HCT116 (cell line): ENCODE measurements around the gene LMCD1. TPM values are rescaled to one million over a fixed set of nuclear protein-coding genes. Genes with fewer than 3 reads are reported as not detected.

Experiments
- ATAC-seq: fragments of 200-7000 bp; cut with Tn5 transposase; 2 replicates; pipeline ENCODE4 v1.9.1; 2020; ENCODE audit warnings: mild to moderate bottlenecking, moderate library complexity
- BruUV-seq: library from RNA; stranded (reverse); fragments of 400-500 nt; replicated peaks from 2 replicates; lab custom pipeline; 2021; lab: Mats Ljungman, UMichigan
- CTCF ChIA-PET: fragments of 300-600 bp; sonication (Branson Sonifier 250); formaldehyde crosslinking; loops from one replicate; lab custom pipeline; 2021; ENCODE audit warnings: antibody characterized with exemption; lab: Charles Lee
- POLR2A ChIA-PET: fragments of 300-600, 350-600 bp; sonication (Branson Sonifier 250); formaldehyde crosslinking; loops from one replicate; lab custom pipeline; 2021; ENCODE audit warnings: antibody characterized with exemption; lab: Charles Lee
- RAD21 ChIA-PET, 2 experiments: fragments of 300-600 bp; sonication (Branson Sonifier 250); formaldehyde crosslinking; loops; one replicate each; lab custom pipeline; 2023; ENCODE audit warnings: low total read pairs in 2 of 2; ENCODE audit not compliant: uncharacterized antibody in 2 of 2, unreplicated experiment in 2 of 2, low non-redundant PET in 1 of 2; lab: Charles Lee
- DNase-seq: peaks from one replicate; pipeline ENCODE4 v3.0.0-alpha.2; 2010; ENCODE audit warnings: low read depth, low spot score
- H2AFZ ChIP-seq: fragments of 200-600 bp; shearing (Covaris generic), sonication (generic); 2 replicates; pipeline ENCODE4 v1.6.1; 2017; ENCODE audit warnings: low read depth, mixed run types, mixed read lengths, antibody characterized with exemption, low read length; ENCODE audit not compliant: poor library complexity, severe bottlenecking
- H3K27ac ChIP-seq: 2 replicates; pipeline ENCODE4 v1.5.1; 2012; ENCODE audit warnings: low read depth, low read length
- H3K27me3 ChIP-seq: fragments of 200-600 bp; sonication (generic); 2 replicates; pipeline ENCODE4 v1.6.1; 2016; ENCODE audit warnings: mixed run types, low read length, mixed read lengths; ENCODE audit not compliant: insufficient read depth
- H3K36me3 ChIP-seq, 2 experiments: fragments of 200-500 bp in 1 of 2; fragments of 200-600 bp in 1 of 2; sonication (Bioruptor generic) in 1 of 2; sonication (generic) in 1 of 2; 2 replicates each; pipeline versions ENCODE4 v1.5.1 to v1.6.1; 2014 to 2016; ENCODE audit warnings: low read length in 2 of 2, inconsistent platforms in 1 of 2, mixed read lengths in 1 of 2, mixed run types in 1 of 2; ENCODE audit not compliant: insufficient read depth in 2 of 2, control insufficient read depth in 1 of 2
- H3K4me1 ChIP-seq, 2 experiments: fragments of 200-600 bp in 1 of 2; sonication (generic) in 1 of 2; 2 replicates each; pipeline versions ENCODE4 v1.5.1 to v1.6.1; 2012 to 2017; ENCODE audit warnings: low read length in 2 of 2, inconsistent platforms in 1 of 2, mild to moderate bottlenecking in 1 of 2, mixed read lengths in 1 of 2, mixed run types in 1 of 2, moderate library complexity in 1 of 2; ENCODE audit not compliant: insufficient read depth in 2 of 2, control insufficient read depth in 1 of 2
- H3K4me2 ChIP-seq: fragments of 200-600 bp; sonication (generic); 2 replicates; pipeline ENCODE4 v1.6.1; 2017; ENCODE audit warnings: mixed run types, low read length, mixed read lengths
- H3K4me3 ChIP-seq, 2 experiments: fragments of 200-600 bp in 1 of 2; sonication (generic) in 1 of 2; replicated peaks in 1 of 2; 2 replicates each; pipeline ENCODE4 v1.5.1; 2011 to 2016; ENCODE audit warnings: low read length in 2 of 2, control low read depth in 1 of 2, low read depth in 1 of 2, mild to moderate bottlenecking in 1 of 2, mixed read lengths in 1 of 2, mixed run types in 1 of 2
- H3K79me2 ChIP-seq: fragments of 200-600 bp; sonication (generic); 2 replicates; pipeline ENCODE4 v1.6.1; 2017; ENCODE audit warnings: mild to moderate bottlenecking, mixed run types, low read length, moderate library complexity, mixed read lengths; ENCODE audit not compliant: insufficient read depth
- H3K9ac ChIP-seq: fragments of 200-600 bp; sonication (generic); 2 replicates; pipeline ENCODE4 v1.6.1; 2016; ENCODE audit warnings: low read length, mixed read lengths
- H3K9me2 ChIP-seq: fragments of 200-600 bp; sonication (generic), shearing (Covaris generic); 2 replicates; pipeline ENCODE4 v1.6.1; 2017; ENCODE audit warnings: mixed run types, mild to moderate bottlenecking, moderate library complexity; ENCODE audit not compliant: insufficient read depth
- H3K9me3 ChIP-seq, 2 experiments: fragments of 200-500 bp in 1 of 2; fragments of 200-600 bp in 1 of 2; sonication (Bioruptor generic) in 1 of 2; sonication (generic) in 1 of 2; 2 replicates each; pipeline ENCODE4 v1.6.1; 2014 to 2017; ENCODE audit warnings: low read length in 2 of 2, mixed read lengths in 2 of 2, inconsistent platforms in 1 of 2, low read depth in 1 of 2, mild to moderate bottlenecking in 1 of 2, mixed run types in 1 of 2, moderate library complexity in 1 of 2; ENCODE audit not compliant: control insufficient read depth in 1 of 2, insufficient read depth in 1 of 2
- H4K20me1 ChIP-seq: fragments of 200-600 bp; sonication (generic), shearing (Covaris generic); 2 replicates; pipeline ENCODE4 v1.6.1; 2017; ENCODE audit warnings: mixed run types, mild to moderate bottlenecking, moderate library complexity; ENCODE audit not compliant: insufficient read depth
- CBX3 ChIP-seq: IDR thresholded peaks from 2 replicates; pipeline ENCODE4 v1.6.1; 2012; ENCODE audit warnings: low read depth
- CEBPB ChIP-seq: IDR thresholded peaks from 2 replicates; pipeline ENCODE4 v1.6.1; 2012; ENCODE audit warnings: low read depth
- EGR1 ChIP-seq: IDR thresholded peaks from 2 replicates; pipeline ENCODE4 v1.6.1; 2012; ENCODE audit warnings: low read depth
- ELF1 ChIP-seq: IDR thresholded peaks from 2 replicates; pipeline ENCODE4 v1.6.1; 2012; ENCODE audit warnings: low read depth, borderline replicate concordance
- EZH2 ChIP-seq: fragments of 200-600 bp; sonication (generic); IDR thresholded peaks from 2 replicates; pipeline ENCODE4 v1.6.1; 2017; ENCODE audit warnings: antibody characterized with exemption, mixed run types
- EZH2phosphoT487 ChIP-seq: fragments of 200-600 bp; IDR thresholded peaks from 2 replicates; pipeline ENCODE4 v1.6.1; 2018; ENCODE audit warnings: antibody characterized with exemption, borderline replicate concordance
- JUND ChIP-seq: IDR thresholded peaks from 2 replicates; pipeline ENCODE4 v1.6.1; 2012
- MAX ChIP-seq: IDR thresholded peaks from 2 replicates; pipeline ENCODE4 v1.6.1; 2012
- POLR2A ChIP-seq: IDR thresholded peaks from 2 replicates; pipeline ENCODE4 v1.7.0; 2011; ENCODE audit warnings: borderline replicate concordance; ENCODE audit not compliant: insufficient read depth, insufficient read length; ENCODE audit errors: extremely low read depth
- REST ChIP-seq: IDR thresholded peaks from 2 replicates; pipeline ENCODE4 v1.6.1; 2012; ENCODE audit warnings: low read depth
- SP1 ChIP-seq: IDR thresholded peaks from 2 replicates; pipeline ENCODE4 v1.6.1; 2012; ENCODE audit warnings: low read depth
- SRF ChIP-seq: IDR thresholded peaks from 2 replicates; pipeline ENCODE4 v1.6.1; 2012; ENCODE audit warnings: low read depth
- YY1 ChIP-seq: IDR thresholded peaks from 2 replicates; pipeline ENCODE4 v1.6.1; 2011; ENCODE audit warnings: low read length, low read depth, moderate library complexity, mild to moderate bottlenecking; ENCODE audit not compliant: insufficient replicate concordance; ENCODE audit errors: extremely low read depth
- ZNF274 ChIP-seq: fragments of 200-500 bp; sonication (Bioruptor generic); IDR thresholded peaks from 2 replicates; pipeline ENCODE4 v1.6.1; 2014; ENCODE audit warnings: mild to moderate bottlenecking, low read depth, low read length, inconsistent platforms
- intact Hi-C: fragments of 100-400 bp; cut with micrococcal nuclease; formaldehyde crosslinking; loops from 2 replicates; pipeline ENCODE4 v1.10.0; 2022
- total RNA-seq: library from RNA; stranded (reverse); gene quantifications from one replicate; pipeline ENCODE4 v1.2.1, GENCODE V29; 2021; ENCODE audit not compliant: unreplicated experiment
- TF ChIP-seq, protein P1 (sequence below), 3 experiments: fragments of 200-600 bp in 1 of 3; sonication (generic) in 1 of 3; IDR thresholded peaks in 2 of 3; conservative IDR thresholded peaks in 1 of 3; 2 replicates each; pipeline ENCODE4 v1.5.1; 2012 to 2017; ENCODE audit warnings: low read depth in 2 of 3, low read length in 2 of 3, antibody characterized with exemption in 1 of 3, borderline replicate concordance in 1 of 3, control low read depth in 1 of 3, mild to moderate bottlenecking in 1 of 3, mixed read lengths in 1 of 3, mixed run types in 1 of 3, moderate library complexity in 1 of 3; ENCODE audit not compliant: insufficient read depth in 1 of 3
- TF ChIP-seq, protein P2 (sequence below): IDR thresholded peaks from 2 replicates; pipeline ENCODE4 v1.6.1; 2012

The LMCD1 gene
- total RNA-seq, 1 experiment from 2014 or later, result 4.6 TPM

DNA sequence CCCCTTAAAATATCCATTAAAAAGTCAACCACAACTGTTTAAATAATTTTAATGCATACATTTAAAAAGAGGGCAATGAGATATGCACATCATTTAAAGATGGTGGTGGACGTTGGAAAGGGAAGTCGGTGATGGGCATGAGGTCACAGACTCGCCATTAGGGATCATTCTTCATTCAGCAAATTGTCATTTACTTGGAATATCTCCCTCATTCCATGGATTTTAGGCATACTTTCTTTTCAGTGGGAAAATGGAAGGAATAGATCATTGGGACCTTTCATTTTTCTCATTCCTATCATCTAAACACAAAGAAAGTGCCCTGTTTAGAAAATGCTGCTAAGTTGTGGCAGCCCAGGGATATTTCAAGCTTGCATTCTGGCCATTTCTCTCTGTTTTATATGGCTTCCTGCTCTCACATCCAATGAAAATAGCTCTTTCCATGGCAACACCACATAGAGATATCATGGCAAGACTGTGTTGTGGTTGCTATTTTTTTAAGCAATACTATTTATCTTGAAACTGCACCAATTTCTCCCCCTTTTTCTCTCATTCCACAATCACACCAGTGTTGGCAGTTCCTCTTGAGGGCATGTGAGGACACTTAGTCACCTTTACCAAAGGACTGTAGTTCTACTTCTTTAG is 40.7 kb upstream of the LMCD1 start:
- H3K9me3 ChIP-seq, result no peaks in the 10 kb centered on the region
- ATAC-seq (no peak), DNase-seq (no peak)
- no peak overlapping the region for H3K27ac ChIP-seq
- no TSS peak for BruUV-seq
- H3K4me1 ChIP-seq, result no peaks in the 10 kb centered on the region
- no peak overlapping the region for H3K9ac ChIP-seq
- H3K4me2 ChIP-seq, result no peak overlapping the region
- H2AFZ ChIP-seq, result no peak overlapping the region
- no peaks in the 10 kb centered on the region for H3K9me2 ChIP-seq
- H3K36me3 ChIP-seq, result no peaks in the 10 kb centered on the region
- H3K79me2 ChIP-seq, result no peaks in the 10 kb centered on the region
- POLR2A ChIA-PET, result no interaction called here
- TF ChIP-seq, protein P1, sequence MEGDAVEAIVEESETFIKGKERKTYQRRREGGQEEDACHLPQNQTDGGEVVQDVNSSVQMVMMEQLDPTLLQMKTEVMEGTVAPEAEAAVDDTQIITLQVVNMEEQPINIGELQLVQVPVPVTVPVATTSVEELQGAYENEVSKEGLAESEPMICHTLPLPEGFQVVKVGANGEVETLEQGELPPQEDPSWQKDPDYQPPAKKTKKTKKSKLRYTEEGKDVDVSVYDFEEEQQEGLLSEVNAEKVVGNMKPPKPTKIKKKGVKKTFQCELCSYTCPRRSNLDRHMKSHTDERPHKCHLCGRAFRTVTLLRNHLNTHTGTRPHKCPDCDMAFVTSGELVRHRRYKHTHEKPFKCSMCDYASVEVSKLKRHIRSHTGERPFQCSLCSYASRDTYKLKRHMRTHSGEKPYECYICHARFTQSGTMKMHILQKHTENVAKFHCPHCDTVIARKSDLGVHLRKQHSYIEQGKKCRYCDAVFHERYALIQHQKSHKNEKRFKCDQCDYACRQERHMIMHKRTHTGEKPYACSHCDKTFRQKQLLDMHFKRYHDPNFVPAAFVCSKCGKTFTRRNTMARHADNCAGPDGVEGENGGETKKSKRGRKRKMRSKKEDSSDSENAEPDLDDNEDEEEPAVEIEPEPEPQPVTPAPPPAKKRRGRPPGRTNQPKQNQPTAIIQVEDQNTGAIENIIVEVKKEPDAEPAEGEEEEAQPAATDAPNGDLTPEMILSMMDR (IDR thresholded peaks at IDR 0.05 in 2 of 3, conservative IDR thresholded peaks at IDR 0.05 in 1 of 3; ENCODE audit: borderline replicate concordance in 1 of 3, insufficient read depth in 1 of 3, low read depth in 2 of 3, low read length in 2 of 3), result no peak
- TF ChIP-seq EZH2phosphoT487 (no peak), ELF1 (no peak), YY1 (no peak), ZNF274 (no peak), SRF (no peak), MAX (no peak), CBX3 (no peak), JUND (no peak), EGR1 (no peak), POLR2A (no peak), REST (no peak), SP1 (no peak), EZH2 (no peak), CEBPB (no peak)
- TF ChIP-seq, protein P2, sequence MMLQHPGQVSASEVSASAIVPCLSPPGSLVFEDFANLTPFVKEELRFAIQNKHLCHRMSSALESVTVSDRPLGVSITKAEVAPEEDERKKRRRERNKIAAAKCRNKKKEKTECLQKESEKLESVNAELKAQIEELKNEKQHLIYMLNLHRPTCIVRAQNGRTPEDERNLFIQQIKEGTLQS, result no peak
- no peak overlapping the region for H3K4me3 ChIP-seq
- CTCF ChIA-PET, result no interaction called here
- H4K20me1 ChIP-seq, result no peaks in the 10 kb centered on the region
- RAD21 ChIA-PET, result no interaction called here
- intact Hi-C loops, result no loop called here
- no peaks in the 10 kb centered on the region for H3K27me3 ChIP-seq
